ENCODE data around the gene PGC.

Gene PGC

GRCh38 chr6:41728954-41729353 lies 18.2 kb downstream of the PGC start:
- TF ChIP-seq CTCF (IDR thresholded peaks at IDR 0.05; ENCODE audit: control extremely low read depth, extremely low read depth, low read depth, missing control alignments): no peak
- POLR2A ChIA-PET: interaction anchor here (1.1 to 2.0 kb wide), 3 partner anchors 9 to 23 kb away, joined by 3 to 6 read pairs (median 5); no protein-coding TSS in a partner anchor
- CTCF ChIA-PET: interaction anchor here (0.6 to 18.9 kb wide), 5 partner anchors 9 to 51 kb away, joined by 3 to 264 read pairs (median 4); partner anchors contain the start of genes FRS3 and PRICKLE4
- no peak for DNase-seq (ENCODE audit: extremely low spot score)

GRCh38 chr6:41728073-41728936 lies 18.9 kb downstream of the PGC start:
- ChIA-PET POLR2A (interaction anchor here (1.1 to 2.0 kb wide), 2 partner anchors 9 to 12 kb away, joined by 3 to 6 read pairs; no protein-coding TSS in a partner anchor), CTCF (interaction anchor here (1.0 to 18.9 kb wide), 4 partner anchors 11 to 52 kb away, joined by 3 to 264 read pairs (median 4); partner anchors contain the start of genes FRS3 and PRICKLE4)
- no peak for DNase-seq (ENCODE audit: extremely low spot score)
- no peak for TF ChIP-seq CTCF (IDR thresholded peaks at IDR 0.05; ENCODE audit: control extremely low read depth, extremely low read depth, low read depth, missing control alignments)

- ChIA-PET CTCF (interaction anchor here (1.7 to 18.9 kb wide), 2 partner anchors 23 to 44 kb away, joined by 4 to 264 read pairs; no protein-coding TSS in a partner anchor), POLR2A (interaction anchor here (2.0 kb wide), 1 partner anchor 8 kb away, joined by 6 read pairs; no protein-coding TSS in a partner anchor)
- no peak for TF ChIP-seq CTCF (IDR thresholded peaks at IDR 0.05; ENCODE audit: control extremely low read depth, extremely low read depth, low read depth, missing control alignments)
- no peak for DNase-seq (ENCODE audit: extremely low spot score)
Measured at GRCh38 chr6:41727705-41728072, 19.5 kb downstream of the PGC start.

GRCh38 chr6:41726876-41727275 lies 20.3 kb downstream of the PGC start:
- TF ChIP-seq CTCF (IDR thresholded peaks at IDR 0.05; ENCODE audit: control extremely low read depth, extremely low read depth, low read depth, missing control alignments): no peak
- CTCF ChIA-PET: interaction anchor here (3.1 to 18.9 kb wide), 2 partner anchors 10 to 22 kb away, joined by 15 to 264 read pairs; no protein-coding TSS in a partner anchor
- no peak for DNase-seq (ENCODE audit: extremely low spot score)
- POLR2A ChIA-PET: no interaction called here

GRCh38 chr6:41724586-41725501 lies 22.4 kb downstream of the PGC start:
- POLR2A ChIA-PET: interaction anchor here (0.7 to 3.2 kb wide), 2 partner anchors 9 to 18 kb away, joined by 3 to 33 read pairs; no protein-coding TSS in a partner anchor
- TF ChIP-seq CTCF (IDR thresholded peaks at IDR 0.05; ENCODE audit: control extremely low read depth, extremely low read depth, low read depth, missing control alignments): no peak
- no peak for DNase-seq (ENCODE audit: extremely low spot score)
- CTCF ChIA-PET: interaction anchor here (1.3 to 18.9 kb wide), 5 partner anchors 8 to 62 kb away, joined by 3 to 264 read pairs (median 15); partner anchors contain the start of genes TFEB and TOMM6
